ENCODE results near the gene TERF2IP. TPM values are rescaled to one million over a fixed set of nuclear protein-coding genes. Genes with fewer than 3 reads are reported as not detected.
A peak's percentile ranks its signal among the peaks of the same experiment; 100 is the strongest.

The TERF2IP gene
- total RNA-seq, 1 donor from 2014 or later: 137 TPM

DNA sequence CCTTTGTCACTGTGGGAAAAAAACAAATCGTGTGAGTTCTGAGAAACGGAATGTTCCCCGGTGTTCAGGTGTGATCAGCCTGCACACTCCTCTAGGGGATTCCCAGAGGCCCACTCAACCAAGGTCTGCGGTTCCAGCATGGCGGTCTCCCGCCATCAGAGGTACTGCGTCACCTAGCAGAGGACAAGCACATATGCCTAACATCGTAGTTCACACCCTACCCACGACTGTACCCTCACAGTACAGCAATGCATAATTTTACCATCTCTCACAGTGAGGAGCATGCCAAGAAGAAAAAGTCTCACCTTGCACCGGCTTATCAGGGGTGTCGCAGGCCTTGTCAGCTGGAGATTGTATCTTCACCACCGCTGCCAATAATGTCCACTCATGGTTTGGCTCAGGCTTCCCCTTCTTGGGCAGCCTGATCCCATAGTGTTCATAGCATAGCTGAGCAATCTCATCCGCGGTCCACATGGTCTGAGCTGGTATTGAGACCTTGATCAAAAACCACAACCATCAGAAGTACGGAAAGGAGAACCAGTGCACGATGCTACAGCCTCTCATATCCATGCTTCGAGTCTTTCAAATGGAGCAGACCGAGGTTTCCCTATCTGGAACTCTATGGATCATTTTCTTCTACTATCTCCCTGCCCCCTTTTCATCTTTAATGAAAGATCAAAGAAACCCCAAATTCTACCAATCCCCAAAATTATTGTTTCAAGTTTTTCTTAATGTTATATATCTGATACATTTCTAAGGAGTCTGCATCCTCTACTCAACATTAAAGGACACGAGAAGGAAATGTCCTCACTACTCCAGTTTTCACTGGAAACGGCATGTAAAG lies 27.0 kb upstream of the TERF2IP start:
- H3K9me3 Mint-ChIP-seq (ENCODE audit: unreplicated experiment): peaks cover 1% of the 10 kb centered on the region
- TF ChIP-seq, protein P1, sequence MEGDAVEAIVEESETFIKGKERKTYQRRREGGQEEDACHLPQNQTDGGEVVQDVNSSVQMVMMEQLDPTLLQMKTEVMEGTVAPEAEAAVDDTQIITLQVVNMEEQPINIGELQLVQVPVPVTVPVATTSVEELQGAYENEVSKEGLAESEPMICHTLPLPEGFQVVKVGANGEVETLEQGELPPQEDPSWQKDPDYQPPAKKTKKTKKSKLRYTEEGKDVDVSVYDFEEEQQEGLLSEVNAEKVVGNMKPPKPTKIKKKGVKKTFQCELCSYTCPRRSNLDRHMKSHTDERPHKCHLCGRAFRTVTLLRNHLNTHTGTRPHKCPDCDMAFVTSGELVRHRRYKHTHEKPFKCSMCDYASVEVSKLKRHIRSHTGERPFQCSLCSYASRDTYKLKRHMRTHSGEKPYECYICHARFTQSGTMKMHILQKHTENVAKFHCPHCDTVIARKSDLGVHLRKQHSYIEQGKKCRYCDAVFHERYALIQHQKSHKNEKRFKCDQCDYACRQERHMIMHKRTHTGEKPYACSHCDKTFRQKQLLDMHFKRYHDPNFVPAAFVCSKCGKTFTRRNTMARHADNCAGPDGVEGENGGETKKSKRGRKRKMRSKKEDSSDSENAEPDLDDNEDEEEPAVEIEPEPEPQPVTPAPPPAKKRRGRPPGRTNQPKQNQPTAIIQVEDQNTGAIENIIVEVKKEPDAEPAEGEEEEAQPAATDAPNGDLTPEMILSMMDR (IDR thresholded peaks at IDR 0.05; ENCODE audit: partially characterized antibody, unreplicated experiment): no peak
- peak overlapping the region; percentile 59 for H3K27ac Mint-ChIP-seq (ENCODE audit: unreplicated experiment)
- H3K4me1 Mint-ChIP-seq (ENCODE audit: low read depth, unreplicated experiment): peaks cover 10% of the 10 kb centered on the region
- H3K36me3 Mint-ChIP-seq (ENCODE audit: unreplicated experiment): no peaks in the 10 kb centered on the region
- no peak for DNase-seq
- H3K27me3 Mint-ChIP-seq (ENCODE audit: unreplicated experiment): peaks cover 4% of the 10 kb centered on the region
- peak overlapping the region; percentile 72 for H3K4me3 Mint-ChIP-seq (ENCODE audit: unreplicated experiment)

DNA sequence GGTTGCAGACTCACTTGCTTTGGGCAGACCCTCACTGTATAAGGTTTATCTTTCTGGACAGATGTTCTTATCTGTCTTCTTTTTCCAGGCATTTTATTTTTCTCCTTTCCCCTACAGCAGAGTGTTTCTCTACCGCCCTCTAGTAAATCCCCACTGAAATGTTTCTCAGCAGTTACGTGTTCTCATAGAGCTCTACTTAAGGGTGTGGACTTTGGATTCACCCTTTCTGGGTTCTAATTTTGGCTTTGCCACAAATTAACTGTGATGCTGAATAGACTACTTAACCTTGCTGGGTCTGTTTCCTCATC lies 26.4 kb upstream of the TERF2IP start:
- no peak for DNase-seq
- peak overlapping the region; percentile 59 for H3K27ac Mint-ChIP-seq (ENCODE audit: unreplicated experiment)
- H3K9me3 Mint-ChIP-seq (ENCODE audit: unreplicated experiment): peaks cover 3% of the 10 kb centered on the region
- peaks cover 10% of the 10 kb centered on the region for H3K4me1 Mint-ChIP-seq (ENCODE audit: low read depth, unreplicated experiment)
- H3K4me3 Mint-ChIP-seq (ENCODE audit: unreplicated experiment): peak overlapping the region; percentile 72
- peaks cover 4% of the 10 kb centered on the region for H3K27me3 Mint-ChIP-seq (ENCODE audit: unreplicated experiment)
- H3K36me3 Mint-ChIP-seq (ENCODE audit: unreplicated experiment): no peaks in the 10 kb centered on the region
- TF ChIP-seq, protein P1 (IDR thresholded peaks at IDR 0.05; ENCODE audit: partially characterized antibody, unreplicated experiment): no peak

DNA sequence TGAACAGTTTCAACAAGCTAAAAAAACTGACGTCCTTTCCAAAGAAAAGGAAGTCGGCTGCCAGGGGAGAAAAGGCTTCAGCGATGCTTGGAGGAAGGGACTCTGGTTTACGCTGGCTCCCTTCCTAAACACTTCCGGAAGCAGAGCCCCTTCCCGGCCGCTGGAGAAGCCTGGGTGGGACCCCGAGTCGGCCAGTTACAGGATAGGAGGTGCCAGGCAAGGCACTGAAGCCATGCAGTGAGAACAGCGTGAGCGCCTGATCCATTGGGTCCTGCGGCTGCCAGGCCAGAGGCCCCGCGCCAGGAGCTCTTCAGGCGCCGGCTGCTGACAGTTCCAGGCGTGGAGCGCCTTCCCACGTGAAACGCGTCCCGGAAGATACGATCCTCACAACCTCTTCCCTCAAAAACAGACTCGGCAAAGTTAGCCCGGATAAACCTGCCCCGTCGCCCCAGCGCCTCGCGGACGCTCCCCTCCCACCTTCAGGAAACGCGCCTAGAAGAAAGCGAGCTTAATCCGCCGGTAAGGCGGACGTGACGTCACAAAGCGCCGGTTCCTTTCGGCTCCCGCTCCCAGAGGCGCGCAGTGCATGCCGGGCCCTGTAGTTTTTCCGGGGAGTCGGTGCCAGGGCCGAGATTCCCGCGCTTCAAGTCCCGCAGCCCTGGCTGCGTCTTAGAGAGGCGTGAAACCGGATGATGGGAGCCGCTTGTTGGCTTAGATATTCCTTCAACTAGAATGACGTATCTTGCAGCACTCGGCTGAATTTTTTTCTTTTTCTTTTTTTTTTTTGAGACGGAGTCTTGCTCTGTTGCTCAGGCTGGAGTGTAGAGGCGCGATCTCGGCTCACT lies 24.6 kb upstream of the TERF2IP start, which contains the start of gene ADAT1:
ADAT1 (minus strand) TSS at position 521 of the 845 bp plus-strand sequence. CDS start 2,482 bp downstream, outside the sequence.
- TF ChIP-seq, protein P1 (IDR thresholded peaks at IDR 0.05; ENCODE audit: partially characterized antibody, unreplicated experiment): no peak
- Mint-ChIP-seq H3K4me1 (ENCODE audit: low read depth, unreplicated experiment) (peaks cover 10% of the 10 kb centered on the region), H3K27ac (ENCODE audit: unreplicated experiment) (peak within 1 kb of the TSS; percentile 97), H3K9me3 (ENCODE audit: unreplicated experiment) (peaks cover 3% of the 10 kb centered on the region), H3K36me3 (ENCODE audit: unreplicated experiment) (no peaks in the 10 kb centered on the region), H3K27me3 (ENCODE audit: unreplicated experiment) (peaks cover 4% of the 10 kb centered on the region), H3K4me3 (ENCODE audit: unreplicated experiment) (peak within 1 kb of the TSS; percentile 95)
- DNase-seq: peak; percentile 98

DNA sequence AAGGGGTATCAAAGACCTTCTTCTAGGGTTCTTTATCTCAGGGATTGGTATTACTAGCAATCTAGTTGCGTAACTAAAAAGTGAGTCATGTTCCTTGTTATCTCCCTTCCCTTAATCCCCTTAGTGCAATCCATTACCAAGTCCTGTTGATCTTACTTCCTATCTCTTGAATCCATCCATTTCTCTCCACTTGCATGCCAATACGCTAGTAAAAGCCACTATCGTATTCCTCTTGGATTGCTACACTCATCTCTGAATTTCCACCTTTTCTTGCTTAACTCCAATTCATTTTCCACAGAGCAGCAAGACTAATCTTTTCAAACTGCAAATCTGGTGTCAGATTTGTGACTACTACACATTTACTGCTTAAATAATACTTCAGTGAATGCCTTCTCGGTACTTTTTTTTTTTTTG lies 22.6 kb upstream of the TERF2IP start:
- peaks cover 10% of the 10 kb centered on the region for H3K4me1 Mint-ChIP-seq (ENCODE audit: low read depth, unreplicated experiment)
- no peak overlapping the region for H3K27ac Mint-ChIP-seq (ENCODE audit: unreplicated experiment)
- H3K36me3 Mint-ChIP-seq (ENCODE audit: unreplicated experiment): no peaks in the 10 kb centered on the region
- DNase-seq: no peak
- H3K27me3 Mint-ChIP-seq (ENCODE audit: unreplicated experiment): peaks cover 2% of the 10 kb centered on the region
- peaks cover 3% of the 10 kb centered on the region for H3K9me3 Mint-ChIP-seq (ENCODE audit: unreplicated experiment)
- TF ChIP-seq, protein P1 (IDR thresholded peaks at IDR 0.05; ENCODE audit: partially characterized antibody, unreplicated experiment): no peak
- H3K4me3 Mint-ChIP-seq (ENCODE audit: unreplicated experiment): no peak overlapping the region
